ENCODE results near the gene PPFIBP1. TPM values are rescaled to one million over a fixed set of nuclear protein-coding genes. Genes with fewer than 3 reads are reported as not detected.
A peak's percentile ranks its signal among the peaks of the same experiment; 100 is the strongest.

The PPFIBP1 gene
- total and polyA plus RNA-seq, 2 of the 8 experiments (the other 6 are each of a cell fraction or from before 2014, with no cell fraction given) = 7.7 to 31.3 TPM

DNA sequence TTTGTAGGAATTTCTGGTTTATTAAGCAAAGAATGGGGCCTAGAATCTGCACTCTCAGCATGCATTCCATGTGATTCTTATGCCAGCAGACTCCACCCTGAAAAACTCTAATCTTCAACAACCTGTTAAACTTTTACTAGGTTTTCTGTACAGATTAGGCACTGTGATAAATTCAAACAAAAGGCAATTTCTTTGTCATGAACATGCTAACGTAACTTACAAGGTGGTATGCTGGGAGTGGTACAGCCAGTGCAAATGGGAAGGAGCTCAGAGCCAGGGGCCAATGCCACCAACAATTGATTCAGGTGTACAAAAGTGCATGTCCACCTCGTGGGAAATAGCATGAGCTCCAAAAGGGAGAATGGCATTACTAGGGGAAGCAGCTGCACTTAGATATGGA is 83.0 kb downstream of the PPFIBP1 start:
- Histone ChIP-seq H3K14ac (ENCODE audit: insufficient read length) (no peak overlapping the region), H3K18ac (ENCODE audit: extremely low read depth, low read length) (no peak overlapping the region), H3K36me3 (ENCODE audit: control insufficient read depth in 2 of 4, insufficient read depth in 4 of 4, low read length in 3 of 4) (no peaks in the 10 kb centered on the region), H2BK12ac (ENCODE audit: low read depth, low read length) (no peak overlapping the region), H2BK5ac (ENCODE audit: low read depth, low read length) (no peak overlapping the region), H2BK20ac (ENCODE audit: low read length) (no peak overlapping the region), H3K23ac (ENCODE audit: insufficient read length) (no peak overlapping the region), H3K4me2 (ENCODE audit: insufficient read depth in 1 of 2, low read depth in 2 of 2, low read length in 2 of 2) (no peak overlapping the region), H3K56ac (replicated peaks; ENCODE audit: insufficient read length, low read depth, low read length) (no peak overlapping the region), H3K4ac (replicated peaks; ENCODE audit: insufficient read length, low read depth, low read length) (no peak overlapping the region), H3K23me2 (ENCODE audit: low read depth, low read length) (no peaks in the 10 kb centered on the region), H3K79me2 (ENCODE audit: control insufficient read depth in 1 of 2, insufficient read depth in 2 of 2, low read length in 2 of 2) (no peaks in the 10 kb centered on the region; a peak in 1 of 4 replicates), H4K20me1 (replicated peaks in 1 of 2; ENCODE audit: control insufficient read depth in 1 of 2, insufficient read depth in 2 of 2, low read length in 2 of 2) (no peaks in the 10 kb centered on the region), H2AFZ (ENCODE audit: low read length) (no peak overlapping the region), H3K4me3 (ENCODE audit: extremely low read depth in 1 of 4, insufficient read depth in 2 of 4, low read depth in 3 of 4, low read length in 4 of 4) (no peak overlapping the region), H3K9ac (replicated peaks in 1 of 4; ENCODE audit: extremely low read depth in 1 of 4, low read depth in 3 of 4, low read length in 3 of 4) (no peak overlapping the region), H4K91ac (replicated peaks; ENCODE audit: insufficient read length, low read length) (no peak overlapping the region), H3K4me1 (replicated peaks in 1 of 4; ENCODE audit: control insufficient read depth in 3 of 4, insufficient read depth in 4 of 4, low read length in 3 of 4) (no peaks in the 10 kb centered on the region), H3K27me3 (replicated peaks in 1 of 4; ENCODE audit: control insufficient read depth in 3 of 4, extremely low read depth in 1 of 4, insufficient read depth in 3 of 4, low read length in 3 of 4) (no peaks in the 10 kb centered on the region), H2BK15ac (ENCODE audit: low read length) (no peak overlapping the region), H4K8ac (ENCODE audit: extremely low read depth, insufficient read depth, low read length) (peak overlapping the region; percentile 46; the same call in 1 of the 2 replicates), H3K9me3 (ENCODE audit: insufficient read depth in 2 of 2, low read depth in 1 of 2, low read length in 1 of 2) (no peaks in the 10 kb centered on the region), H4K5ac (ENCODE audit: insufficient read length, low read depth, low read length) (no peak overlapping the region), H2AK5ac (ENCODE audit: low read depth, low read length) (no peak overlapping the region), H2BK120ac (replicated peaks; ENCODE audit: low read depth, low read length) (no peak overlapping the region), H3K27ac (ENCODE audit: low read depth, low read length) (no peak overlapping the region), H3K79me1 (ENCODE audit: low read depth, low read length) (no peaks in the 10 kb centered on the region)
- POLR2A ChIA-PET (ENCODE audit: partially characterized antibody) = no interaction called here
- no peak for DNase-seq (ENCODE audit: low read depth in 1 of 2, low spot score in 2 of 2)
- CTCF ChIA-PET (ENCODE audit: partially characterized antibody) = no interaction called here
- WGBS, 2 experiments (ENCODE audit: extremely low coverage in 1 of 2, insufficient coverage in 1 of 2, insufficient read length in 1 of 2, insufficient replicate concordance in 2 of 2, low coverage in 1 of 2, low lambda C conversion rate in 2 of 2, missing lambda C conversion rate in 1 of 2) = 56% methylated on average over 2 of the region's 2 CpGs; no CpG with 5 or more reads in 1 of the 2 experiments
- FAIRE-seq = no peak
- TF ChIP-seq, protein P1, sequence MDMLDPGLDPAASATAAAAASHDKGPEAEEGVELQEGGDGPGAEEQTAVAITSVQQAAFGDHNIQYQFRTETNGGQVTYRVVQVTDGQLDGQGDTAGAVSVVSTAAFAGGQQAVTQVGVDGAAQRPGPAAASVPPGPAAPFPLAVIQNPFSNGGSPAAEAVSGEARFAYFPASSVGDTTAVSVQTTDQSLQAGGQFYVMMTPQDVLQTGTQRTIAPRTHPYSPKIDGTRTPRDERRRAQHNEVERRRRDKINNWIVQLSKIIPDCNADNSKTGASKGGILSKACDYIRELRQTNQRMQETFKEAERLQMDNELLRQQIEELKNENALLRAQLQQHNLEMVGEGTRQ (IDR thresholded peaks at IDR 0.05; ENCODE audit: low read length) = no peak
- TF ChIP-seq NRF1 (IDR thresholded peaks at IDR 0.05; ENCODE audit: low read depth, low read length) (no peak), JUN (IDR thresholded peaks at IDR 0.05; ENCODE audit: low read depth, low read length) (no peak), HDAC2 (IDR thresholded peaks at IDR 0.05; ENCODE audit: borderline replicate concordance in 1 of 2, low read depth in 2 of 2, low read length in 2 of 2) (no peak), POLR2AphosphoS5 (IDR thresholded peaks at IDR 0.05; ENCODE audit: low read depth, low read length) (no peak), BCL11A (IDR thresholded peaks at IDR 0.05; ENCODE audit: low read depth in 2 of 2, low read length in 2 of 2) (no peak), SP4 (IDR thresholded peaks at IDR 0.05; ENCODE audit: low read length) (no peak), SIN3A (conservative IDR thresholded peaks at IDR 0.05 in 1 of 2, IDR thresholded peaks at IDR 0.05 in 1 of 2; ENCODE audit: low read depth in 1 of 2, low read length in 2 of 2) (no peak), EGR1 (IDR thresholded peaks at IDR 0.05; ENCODE audit: borderline replicate concordance, low read depth, low read length) (no peak), CTBP2 (IDR thresholded peaks at IDR 0.05; ENCODE audit: borderline replicate concordance, insufficient read depth, insufficient read length, low read length) (no peak), RBBP5 (IDR thresholded peaks at IDR 0.05; ENCODE audit: borderline replicate concordance, low read depth, low read length) (no peak)
- TF ChIP-seq, protein P2, sequence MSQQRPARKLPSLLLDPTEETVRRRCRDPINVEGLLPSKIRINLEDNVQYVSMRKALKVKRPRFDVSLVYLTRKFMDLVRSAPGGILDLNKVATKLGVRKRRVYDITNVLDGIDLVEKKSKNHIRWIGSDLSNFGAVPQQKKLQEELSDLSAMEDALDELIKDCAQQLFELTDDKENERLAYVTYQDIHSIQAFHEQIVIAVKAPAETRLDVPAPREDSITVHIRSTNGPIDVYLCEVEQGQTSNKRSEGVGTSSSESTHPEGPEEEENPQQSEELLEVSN (IDR thresholded peaks at IDR 0.05) = no peak

Data from H1 (cell line).